ENCODE measurements around the gene EIF4H. TPM values are rescaled to one million over a fixed set of nuclear protein-coding genes. Genes with fewer than 3 reads are reported as not detected.
"Not testable (repeated sequence)": the region's sequence is repeated elsewhere in the genome, so short reads cannot be mapped to it uniquely, and the experiment has no call there.

The EIF4H gene
- total RNA-seq, 1 donor from 2014 or later: 159 TPM

- intact Hi-C loops (cut with micrococcal nuclease): no loop called here
- Histone ChIP-seq H3K36me3 (peaks cover 8% of the 10 kb centered on the region), H3K4me3 (no peak overlapping the region), H3K9me3 (replicated peaks) (no peaks in the 10 kb centered on the region), H3K27me3 (ENCODE audit: low read depth) (no peaks in the 10 kb centered on the region), H3K27ac (replicated peaks) (no peak overlapping the region), H3K4me1 (peaks cover 7% of the 10 kb centered on the region)
- TF ChIP-seq, protein P1, sequence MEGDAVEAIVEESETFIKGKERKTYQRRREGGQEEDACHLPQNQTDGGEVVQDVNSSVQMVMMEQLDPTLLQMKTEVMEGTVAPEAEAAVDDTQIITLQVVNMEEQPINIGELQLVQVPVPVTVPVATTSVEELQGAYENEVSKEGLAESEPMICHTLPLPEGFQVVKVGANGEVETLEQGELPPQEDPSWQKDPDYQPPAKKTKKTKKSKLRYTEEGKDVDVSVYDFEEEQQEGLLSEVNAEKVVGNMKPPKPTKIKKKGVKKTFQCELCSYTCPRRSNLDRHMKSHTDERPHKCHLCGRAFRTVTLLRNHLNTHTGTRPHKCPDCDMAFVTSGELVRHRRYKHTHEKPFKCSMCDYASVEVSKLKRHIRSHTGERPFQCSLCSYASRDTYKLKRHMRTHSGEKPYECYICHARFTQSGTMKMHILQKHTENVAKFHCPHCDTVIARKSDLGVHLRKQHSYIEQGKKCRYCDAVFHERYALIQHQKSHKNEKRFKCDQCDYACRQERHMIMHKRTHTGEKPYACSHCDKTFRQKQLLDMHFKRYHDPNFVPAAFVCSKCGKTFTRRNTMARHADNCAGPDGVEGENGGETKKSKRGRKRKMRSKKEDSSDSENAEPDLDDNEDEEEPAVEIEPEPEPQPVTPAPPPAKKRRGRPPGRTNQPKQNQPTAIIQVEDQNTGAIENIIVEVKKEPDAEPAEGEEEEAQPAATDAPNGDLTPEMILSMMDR (IDR thresholded peaks at IDR 0.05; ENCODE audit: borderline replicate concordance): peak; percentile 41
- DNase-seq: no peak
Observed at GRCh38 chr7:74202841-74203556, 28.8 kb downstream of the EIF4H start.

- Histone ChIP-seq H3K4me1 (peaks cover 7% of the 10 kb centered on the region), H3K36me3 (no peaks in the 10 kb centered on the region), H3K9me3 (replicated peaks) (no peaks in the 10 kb centered on the region), H3K27me3 (ENCODE audit: low read depth) (no peaks in the 10 kb centered on the region), H3K4me3 (no peak overlapping the region), H3K27ac (replicated peaks) (no peak overlapping the region)
- TF ChIP-seq, protein P1 (IDR thresholded peaks at IDR 0.05; ENCODE audit: borderline replicate concordance): no peak
- DNase-seq: no peak
- intact Hi-C loops (cut with micrococcal nuclease): no loop called here
Observed at GRCh38 chr7:74203956-74204618, 29.9 kb downstream of the EIF4H start.

DNA sequence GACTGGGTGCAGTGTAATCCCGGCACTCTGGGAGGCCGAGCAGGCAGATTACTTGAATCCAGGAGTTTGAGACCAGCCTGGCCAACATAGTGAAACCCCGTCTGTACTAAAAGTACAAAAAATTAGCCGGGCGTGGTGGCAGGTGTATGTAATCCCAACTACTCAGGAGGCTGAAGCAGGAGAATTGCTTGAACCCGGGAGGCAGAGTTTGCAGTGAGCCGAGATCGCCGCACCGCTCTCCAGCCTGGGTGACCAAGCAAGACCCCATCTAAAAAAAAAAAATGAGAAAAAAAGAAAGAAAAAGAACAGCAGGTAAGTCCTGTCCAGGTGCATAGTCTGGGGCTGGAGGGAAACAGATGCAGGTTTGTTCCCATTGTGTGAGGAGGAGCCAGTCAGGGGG, 31.9 kb downstream of the EIF4H start:
- H3K9me3 ChIP-seq (replicated peaks); H3K4me1 ChIP-seq; H3K36me3 ChIP-seq; H3K27ac ChIP-seq (replicated peaks); DNase-seq; H3K27me3 ChIP-seq (ENCODE audit: low read depth); H3K4me3 ChIP-seq: not testable (repeated sequence)
- intact Hi-C loops (cut with micrococcal nuclease): loop anchor here (5.0 kb wide), 1 partner anchor 191 kb away; no protein-coding TSS in a partner anchor

- Histone ChIP-seq H3K4me3 (peak overlapping the region; percentile 49), H3K27me3 (ENCODE audit: low read depth) (no peaks in the 10 kb centered on the region), H3K27ac (replicated peaks) (no peak overlapping the region), H3K4me1 (peaks cover 7% of the 10 kb centered on the region), H3K36me3 (no peaks in the 10 kb centered on the region), H3K9me3 (replicated peaks) (no peaks in the 10 kb centered on the region)
- DNase-seq: peak; percentile 88
- TF ChIP-seq, protein P1 (IDR thresholded peaks at IDR 0.05; ENCODE audit: borderline replicate concordance): peak; percentile 99
- intact Hi-C loops (cut with micrococcal nuclease): loop anchor here (5.0 kb wide), 1 partner anchor 191 kb away; no protein-coding TSS in a partner anchor
Observed at GRCh38 chr7:74206589-74207120, 32.5 kb downstream of the EIF4H start.

DNA sequence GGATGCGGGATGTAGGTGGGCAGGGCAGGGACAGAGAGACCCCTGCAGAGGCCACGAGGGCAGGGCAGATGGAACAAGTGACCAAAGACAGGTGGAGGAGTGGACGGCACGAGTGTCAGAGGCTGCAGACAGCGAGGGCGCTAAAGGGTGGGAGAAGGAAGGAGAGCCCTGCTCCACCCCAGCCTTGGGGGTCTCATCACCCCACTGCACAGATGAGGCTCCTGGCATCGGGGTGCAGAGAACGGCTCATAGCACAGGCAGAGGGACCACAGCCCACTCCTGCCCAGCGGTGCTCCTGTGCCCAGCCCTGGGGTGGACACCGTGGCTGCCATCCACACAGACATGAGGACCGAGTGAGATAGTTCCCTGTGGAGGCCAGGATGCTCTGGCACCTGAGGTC, 33.4 kb downstream of the EIF4H start:
- no peak for DNase-seq
- intact Hi-C loops (cut with micrococcal nuclease): loop anchor here (5.0 kb wide), 1 partner anchor 190 kb away; no protein-coding TSS in a partner anchor
- TF ChIP-seq, protein P1 (IDR thresholded peaks at IDR 0.05; ENCODE audit: borderline replicate concordance): no peak
- no peaks in the 10 kb centered on the region for H3K36me3 ChIP-seq
- no peak overlapping the region for H3K27ac ChIP-seq (replicated peaks)
- peaks cover 7% of the 10 kb centered on the region for H3K4me1 ChIP-seq
- H3K9me3 ChIP-seq (replicated peaks): no peaks in the 10 kb centered on the region
- no peaks in the 10 kb centered on the region for H3K27me3 ChIP-seq (ENCODE audit: low read depth)
- H3K4me3 ChIP-seq: no peak overlapping the region

DNA sequence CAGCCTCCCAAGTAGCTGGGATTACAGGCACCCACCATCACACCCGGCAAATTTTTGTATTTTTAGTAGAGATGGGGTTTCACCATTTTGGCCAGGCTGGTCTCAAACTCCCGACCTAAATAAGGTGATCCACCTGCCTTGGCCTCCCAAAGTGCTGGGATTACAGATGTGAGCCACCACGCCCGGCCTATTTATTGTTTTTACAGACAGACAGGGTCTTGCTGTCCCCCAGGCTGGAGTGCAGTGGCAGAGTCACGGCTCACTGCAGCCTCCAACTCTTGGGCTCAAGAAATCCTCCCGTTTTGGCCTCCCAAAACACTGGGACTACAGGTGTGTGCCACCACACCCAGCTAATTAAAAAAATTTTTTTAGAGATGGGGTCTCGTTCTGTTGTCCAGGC, 34.1 kb downstream of the EIF4H start:
- intact Hi-C loops (cut with micrococcal nuclease): loop anchor here (5.0 kb wide), 1 partner anchor 189 kb away; no protein-coding TSS in a partner anchor
- not testable (repeated sequence) for H3K27me3 ChIP-seq (ENCODE audit: low read depth); H3K36me3 ChIP-seq; H3K4me3 ChIP-seq; DNase-seq; H3K27ac ChIP-seq (replicated peaks); H3K9me3 ChIP-seq (replicated peaks); H3K4me1 ChIP-seq
